Activated CD4-positive, alpha-beta memory T cell treated with anti-CD3 and anti-CD28 coated beads, Interleukin-2, amount 10 ng/mL, durations not matched to agents 7 days and 5 days (primary cell): ENCODE data around the gene FCAMR. TPM values are rescaled to one million over a fixed set of nuclear protein-coding genes. Genes with fewer than 3 reads are reported as not detected.

Experiments used
- CTCF ChIA-PET: fragments of 350-600 bp; sonication (Branson Sonifier 250); formaldehyde crosslinking; loops from one replicate; lab custom pipeline; 2021; ENCODE audit warnings: antibody characterized with exemption, inconsistent platforms; lab: Charles Lee
- POLR2A ChIA-PET: fragments of 350-600 bp; sonication (Branson Sonifier 250); formaldehyde crosslinking; loops from one replicate; lab custom pipeline; 2021; ENCODE audit warnings: antibody characterized with exemption; lab: Charles Lee
- DNase-seq: peaks from one replicate; pipeline ENCODE4 v3.0.0-alpha.2; 2020
- H3K27ac Mint-ChIP-seq: one replicate; pipeline ENCODE4 v1.8.0; 2021; ENCODE audit warnings: mild to moderate bottlenecking, mixed read lengths
- H3K27me3 Mint-ChIP-seq: one replicate; pipeline ENCODE4 v1.8.0; 2021; ENCODE audit warnings: mixed read lengths
- H3K36me3 Mint-ChIP-seq: one replicate; pipeline ENCODE4 v1.8.0; 2021; ENCODE audit warnings: low read depth, mixed read lengths
- H3K4me1 Mint-ChIP-seq: one replicate; pipeline ENCODE4 v1.8.0; 2021; ENCODE audit warnings: mixed read lengths
- H3K4me3 Mint-ChIP-seq: one replicate; pipeline ENCODE4 v1.8.0; 2021; ENCODE audit warnings: mild to moderate bottlenecking, mixed read lengths
- H3K9me3 Mint-ChIP-seq: one replicate; pipeline ENCODE4 v1.8.0; 2021; ENCODE audit warnings: mixed read lengths
- total RNA-seq, 2 experiments: library from RNA; stranded (reverse); gene quantifications; one replicate each; pipeline ENCODE4 v1.2.3, GENCODE V29; 2021

The FCAMR gene
- total RNA-seq, 2 experiments from 2014 or later, result not detected

GRCh38 chr1:206952171-206952570 is 18.1 kb downstream of the FCAMR start:
- H3K4me1 Mint-ChIP-seq, result peaks cover 15% of the 10 kb centered on the region
- ChIA-PET POLR2A (interaction anchor here (1.1 kb wide), 1 partner anchor 30 kb away, joined by 3 read pairs; the partner anchor contains the start of gene FCMR), CTCF (no interaction called here)
- peaks cover 2% of the 10 kb centered on the region for H3K27me3 Mint-ChIP-seq
- H3K4me3 Mint-ChIP-seq, result no peak overlapping the region
- DNase-seq, result no peak
- no peaks in the 10 kb centered on the region for H3K9me3 Mint-ChIP-seq
- no peaks in the 10 kb centered on the region for H3K36me3 Mint-ChIP-seq
- H3K27ac Mint-ChIP-seq, result no peak overlapping the region

- Mint-ChIP-seq H3K4me1 (peaks cover 15% of the 10 kb centered on the region), H3K4me3 (no peak overlapping the region), H3K36me3 (no peaks in the 10 kb centered on the region), H3K27ac (no peak overlapping the region), H3K9me3 (no peaks in the 10 kb centered on the region), H3K27me3 (peaks cover 2% of the 10 kb centered on the region)
- POLR2A ChIA-PET, result interaction anchor here (1.1 kb wide), 1 partner anchor 30 kb away, joined by 3 read pairs; the partner anchor contains the start of gene FCMR
- CTCF ChIA-PET, result interaction anchor here (1.1 kb wide), 1 partner anchor 40 kb away, joined by 3 read pairs; no protein-coding TSS in a partner anchor
- DNase-seq, result no peak
Observed at GRCh38 chr1:206951318-206952100, 18.8 kb downstream of the FCAMR start.

- ChIA-PET CTCF (interaction anchor here (1.3 kb wide), 1 partner anchor 18 kb away, joined by 6 read pairs; no protein-coding TSS in a partner anchor), POLR2A (no interaction called here)
- Mint-ChIP-seq H3K4me3 (no peak overlapping the region), H3K4me1 (peaks cover 5% of the 10 kb centered on the region), H3K9me3 (no peaks in the 10 kb centered on the region), H3K27me3 (peaks cover 15% of the 10 kb centered on the region), H3K27ac (no peak overlapping the region), H3K36me3 (no peaks in the 10 kb centered on the region)
- no peak for DNase-seq
Observed at GRCh38 chr1:206949641-206950040, 20.6 kb downstream of the FCAMR start.

- ChIA-PET POLR2A (no interaction called here), CTCF (interaction anchor here (1.0 to 1.3 kb wide), 2 partner anchors 13 to 18 kb away, joined by 3 to 6 read pairs; no protein-coding TSS in a partner anchor)
Observed at GRCh38 chr1:206949208-206949607, 21.1 kb downstream of the FCAMR start.

GRCh38 chr1:206947255-206947654 is 23.0 kb downstream of the FCAMR start:
- H3K9me3 Mint-ChIP-seq, result no peaks in the 10 kb centered on the region
- H3K27ac Mint-ChIP-seq, result no peak overlapping the region
- no peaks in the 10 kb centered on the region for H3K36me3 Mint-ChIP-seq
- no peak for DNase-seq
- POLR2A ChIA-PET, result no interaction called here
- peaks cover 23% of the 10 kb centered on the region for H3K27me3 Mint-ChIP-seq
- H3K4me1 Mint-ChIP-seq, result no peaks in the 10 kb centered on the region
- no peak overlapping the region for H3K4me3 Mint-ChIP-seq
- CTCF ChIA-PET, result interaction anchor here (0.9 to 1.9 kb wide), 2 partner anchors 35 to 58 kb away, joined by 3 to 8 read pairs; no protein-coding TSS in a partner anchor

More at GRCh38 chr1:206949208-206949607, 21.1 kb downstream of the FCAMR start:
- no peak overlapping the region for H3K27ac Mint-ChIP-seq
- no peaks in the 10 kb centered on the region for H3K9me3 Mint-ChIP-seq
- no peak for DNase-seq
- peaks cover 17% of the 10 kb centered on the region for H3K27me3 Mint-ChIP-seq
- no peak overlapping the region for H3K4me3 Mint-ChIP-seq
- peaks cover 3% of the 10 kb centered on the region for H3K4me1 Mint-ChIP-seq
- H3K36me3 Mint-ChIP-seq, result no peaks in the 10 kb centered on the region

GRCh38 chr1:206946261-206946660 is 24.0 kb downstream of the FCAMR start, which contains the start of gene PIGR:
TSS of gene PIGR (minus strand) at chr1:206946466. CDS start at chr1:206940531, 5,935 bp downstream.
- POLR2A ChIA-PET, result no interaction called here
- Mint-ChIP-seq H3K4me1 (no peaks in the 10 kb centered on the region), H3K9me3 (no peaks in the 10 kb centered on the region), H3K27ac (no peak within 1 kb of the TSS), H3K27me3 (peaks cover 23% of the 10 kb centered on the region), H3K36me3 (no peaks in the 10 kb centered on the region), H3K4me3 (no peak within 1 kb of the TSS)
- no peak for DNase-seq
- CTCF ChIA-PET, result interaction anchor here (1.7 to 1.9 kb wide), 2 partner anchors 14 to 36 kb away, joined by 6 to 8 read pairs; no protein-coding TSS in a partner anchor

- DNase-seq, result no peak
- H3K9me3 Mint-ChIP-seq, result no peaks in the 10 kb centered on the region
- H3K4me3 Mint-ChIP-seq, result no peak overlapping the region
- no peak overlapping the region for H3K27ac Mint-ChIP-seq
- ChIA-PET POLR2A (no interaction called here), CTCF (interaction anchor here (1.1 to 1.9 kb wide), 3 partner anchors 12 to 36 kb away, joined by 5 to 8 read pairs (median 6); no protein-coding TSS in a partner anchor)
- no peaks in the 10 kb centered on the region for H3K36me3 Mint-ChIP-seq
- peaks cover 23% of the 10 kb centered on the region for H3K27me3 Mint-ChIP-seq
- no peaks in the 10 kb centered on the region for H3K4me1 Mint-ChIP-seq
Observed at GRCh38 chr1:206945779-206946178, 24.5 kb downstream of the FCAMR start.

- no peak for DNase-seq
- no peaks in the 10 kb centered on the region for H3K9me3 Mint-ChIP-seq
- no peak overlapping the region for H3K4me3 Mint-ChIP-seq
- no peaks in the 10 kb centered on the region for H3K36me3 Mint-ChIP-seq
- H3K27me3 Mint-ChIP-seq, result peaks cover 23% of the 10 kb centered on the region
- CTCF ChIA-PET, result interaction anchor here (1.1 kb wide), 1 partner anchor 11 kb away, joined by 5 read pairs; no protein-coding TSS in a partner anchor
- POLR2A ChIA-PET, result no interaction called here
- H3K27ac Mint-ChIP-seq, result no peak overlapping the region
- H3K4me1 Mint-ChIP-seq, result no peaks in the 10 kb centered on the region
Observed at GRCh38 chr1:206944703-206945102, 25.6 kb downstream of the FCAMR start.

GRCh38 chr1:206941766-206942418 is 28.4 kb downstream of the FCAMR start:
- CTCF ChIA-PET, result interaction anchor here (1.7 kb wide), 1 partner anchor 8 kb away, joined by 4 read pairs; no protein-coding TSS in a partner anchor
- H3K4me1 Mint-ChIP-seq, result no peaks in the 10 kb centered on the region
- POLR2A ChIA-PET, result interaction anchor here (1.9 kb wide), 1 partner anchor 20 kb away, joined by 4 read pairs; the partner anchor contains the start of gene FCMR
- DNase-seq, result no peak
- H3K27me3 Mint-ChIP-seq, result peaks cover 21% of the 10 kb centered on the region
- H3K27ac Mint-ChIP-seq, result no peak overlapping the region
- H3K4me3 Mint-ChIP-seq, result no peak overlapping the region
- no peaks in the 10 kb centered on the region for H3K9me3 Mint-ChIP-seq
- no peaks in the 10 kb centered on the region for H3K36me3 Mint-ChIP-seq

- H3K4me1 Mint-ChIP-seq, result no peaks in the 10 kb centered on the region
- H3K4me3 Mint-ChIP-seq, result no peak overlapping the region
- no peaks in the 10 kb centered on the region for H3K36me3 Mint-ChIP-seq
- no peak overlapping the region for H3K27ac Mint-ChIP-seq
- no peaks in the 10 kb centered on the region for H3K9me3 Mint-ChIP-seq
- ChIA-PET POLR2A (no interaction called here), CTCF (no interaction called here)
- no peak for DNase-seq
- H3K27me3 Mint-ChIP-seq, result peaks cover 16% of the 10 kb centered on the region
Observed at GRCh38 chr1:206940588-206940936, 29.7 kb downstream of the FCAMR start.

- POLR2A ChIA-PET, result no interaction called here
Observed at GRCh38 chr1:206939841-206940587, 30.2 kb downstream of the FCAMR start.

GRCh38 chr1:206939131-206939530 is 31.1 kb downstream of the FCAMR start:
- H3K36me3 Mint-ChIP-seq, result no peaks in the 10 kb centered on the region
- ChIA-PET CTCF (interaction anchor here (9.2 kb wide), 1 partner anchor 42 kb away, joined by 88 read pairs; no protein-coding TSS in a partner anchor), POLR2A (no interaction called here)
- no peaks in the 10 kb centered on the region for H3K9me3 Mint-ChIP-seq
- no peak overlapping the region for H3K27ac Mint-ChIP-seq
- DNase-seq, result no peak
- H3K4me3 Mint-ChIP-seq, result no peak overlapping the region
- H3K4me1 Mint-ChIP-seq, result no peaks in the 10 kb centered on the region
- peaks cover 6% of the 10 kb centered on the region for H3K27me3 Mint-ChIP-seq

More at GRCh38 chr1:206939841-206940587, 30.2 kb downstream of the FCAMR start:
- Mint-ChIP-seq H3K4me1 (no peaks in the 10 kb centered on the region), H3K36me3 (no peaks in the 10 kb centered on the region), H3K9me3 (no peaks in the 10 kb centered on the region), H3K27ac (no peak overlapping the region), H3K27me3 (peaks cover 12% of the 10 kb centered on the region), H3K4me3 (no peak overlapping the region)
- CTCF ChIA-PET, result no interaction called here
- DNase-seq, result no peak
